ENCODE measurements around the gene IGF1.

DNA sequence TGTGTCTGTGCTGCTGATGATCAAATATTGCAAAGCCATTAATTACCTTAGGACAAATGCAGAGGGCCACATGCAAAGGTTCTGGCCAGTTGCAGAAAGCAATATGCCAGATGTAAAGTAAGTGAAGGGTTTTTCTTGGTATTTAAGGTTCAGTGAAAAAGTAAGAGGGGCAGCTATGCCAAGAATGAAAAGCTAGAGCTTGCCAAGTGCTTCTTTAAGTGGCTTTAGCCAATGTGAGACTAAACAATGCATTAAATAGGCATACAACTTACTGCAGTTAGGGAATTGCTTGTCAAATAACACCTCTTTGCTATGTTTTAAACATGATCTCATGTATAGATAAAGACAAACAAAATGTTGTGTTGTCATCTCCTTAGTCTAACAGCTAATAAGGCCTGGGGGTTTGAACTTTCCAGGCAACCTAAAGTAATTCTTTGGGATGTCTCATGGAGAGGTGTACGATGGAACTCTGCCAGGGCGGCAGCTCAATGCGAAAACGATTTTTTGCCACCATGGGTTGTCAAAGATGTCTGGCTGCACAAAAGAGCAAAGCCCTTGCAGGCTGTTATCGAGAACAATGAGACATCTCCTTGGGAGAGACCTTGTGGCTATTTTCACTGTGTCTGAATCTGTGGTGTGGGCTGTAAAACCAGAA, 12.0 kb downstream of the IGF1 start:
- TF ChIP-seq, protein P1, sequence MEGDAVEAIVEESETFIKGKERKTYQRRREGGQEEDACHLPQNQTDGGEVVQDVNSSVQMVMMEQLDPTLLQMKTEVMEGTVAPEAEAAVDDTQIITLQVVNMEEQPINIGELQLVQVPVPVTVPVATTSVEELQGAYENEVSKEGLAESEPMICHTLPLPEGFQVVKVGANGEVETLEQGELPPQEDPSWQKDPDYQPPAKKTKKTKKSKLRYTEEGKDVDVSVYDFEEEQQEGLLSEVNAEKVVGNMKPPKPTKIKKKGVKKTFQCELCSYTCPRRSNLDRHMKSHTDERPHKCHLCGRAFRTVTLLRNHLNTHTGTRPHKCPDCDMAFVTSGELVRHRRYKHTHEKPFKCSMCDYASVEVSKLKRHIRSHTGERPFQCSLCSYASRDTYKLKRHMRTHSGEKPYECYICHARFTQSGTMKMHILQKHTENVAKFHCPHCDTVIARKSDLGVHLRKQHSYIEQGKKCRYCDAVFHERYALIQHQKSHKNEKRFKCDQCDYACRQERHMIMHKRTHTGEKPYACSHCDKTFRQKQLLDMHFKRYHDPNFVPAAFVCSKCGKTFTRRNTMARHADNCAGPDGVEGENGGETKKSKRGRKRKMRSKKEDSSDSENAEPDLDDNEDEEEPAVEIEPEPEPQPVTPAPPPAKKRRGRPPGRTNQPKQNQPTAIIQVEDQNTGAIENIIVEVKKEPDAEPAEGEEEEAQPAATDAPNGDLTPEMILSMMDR (IDR thresholded peaks at IDR 0.05 in 2 of 3, conservative IDR thresholded peaks at IDR 0.05 in 1 of 3; ENCODE audit: borderline replicate concordance in 1 of 3, insufficient read depth in 1 of 3, low read depth in 2 of 3, low read length in 2 of 3): no peak
- TF ChIP-seq, protein P2, sequence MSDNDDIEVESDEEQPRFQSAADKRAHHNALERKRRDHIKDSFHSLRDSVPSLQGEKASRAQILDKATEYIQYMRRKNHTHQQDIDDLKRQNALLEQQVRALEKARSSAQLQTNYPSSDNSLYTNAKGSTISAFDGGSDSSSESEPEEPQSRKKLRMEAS (IDR thresholded peaks at IDR 0.05): no peak
- TF ChIP-seq JUND (IDR thresholded peaks at IDR 0.05) (no peak), POLR2A (IDR thresholded peaks at IDR 0.05; ENCODE audit: borderline replicate concordance, extremely low read depth, insufficient read depth, insufficient read length) (no peak)
